ENCODE measurements around the gene PRKACG. TPM values are rescaled to one million over a fixed set of nuclear protein-coding genes. Genes with fewer than 3 reads are reported as not detected.
"Not testable (repeated sequence)": the region's sequence is repeated elsewhere in the genome, so short reads cannot be mapped to it uniquely, and the experiment has no call there.

PRKACG gene
- total RNA-seq, result under 0.01 TPM

DNA sequence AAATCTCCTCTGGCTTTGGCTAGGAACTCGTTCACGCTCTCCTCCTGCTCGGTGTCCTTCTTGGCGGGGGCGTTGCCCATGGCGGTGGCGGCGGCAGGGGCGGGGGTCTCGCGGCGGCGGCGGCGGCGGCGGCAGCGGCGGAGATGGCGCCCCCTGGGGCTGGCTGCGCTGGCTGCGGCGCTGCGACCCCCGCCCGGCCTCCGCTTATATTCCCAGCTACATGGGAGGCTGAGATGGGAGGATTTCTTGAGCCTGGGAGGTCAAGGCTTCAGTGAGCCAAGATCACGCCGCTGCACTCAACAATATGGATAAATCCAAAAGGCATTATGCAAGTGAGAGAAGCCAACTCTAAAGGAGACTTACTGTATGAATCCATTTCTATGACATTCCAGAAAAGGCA, at the start of gene PRKACG:
Gene PRKACG (minus strand): TSS at position 101 of the 400 bp plus-strand sequence. CDS start 21 bp downstream, at position 80.
- no peak for DNase-seq (ENCODE audit: low read depth in 2 of 3, low spot score in 2 of 3)

DNA sequence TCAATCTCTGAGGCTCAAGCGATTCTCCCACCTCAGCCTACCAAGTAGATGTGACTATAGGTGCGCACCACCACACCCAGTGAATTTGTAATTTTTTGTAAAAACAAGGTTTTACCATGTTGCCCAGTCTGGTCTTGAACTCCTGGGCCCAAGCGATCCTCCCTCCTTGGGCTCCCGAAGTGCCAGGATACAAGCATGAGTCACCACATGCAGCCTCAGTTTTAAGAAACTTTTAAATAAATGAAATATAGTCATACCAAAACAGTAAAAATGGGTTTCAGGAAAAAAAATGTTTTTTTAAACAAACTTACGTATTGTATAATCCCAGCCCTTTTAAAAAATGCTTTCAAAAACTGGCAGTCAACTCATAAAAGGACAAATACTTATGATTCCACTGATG, 48.3 kb upstream of the PRKACG start:
- no peak for DNase-seq (ENCODE audit: low read depth in 2 of 3, low spot score in 2 of 3)

DNA sequence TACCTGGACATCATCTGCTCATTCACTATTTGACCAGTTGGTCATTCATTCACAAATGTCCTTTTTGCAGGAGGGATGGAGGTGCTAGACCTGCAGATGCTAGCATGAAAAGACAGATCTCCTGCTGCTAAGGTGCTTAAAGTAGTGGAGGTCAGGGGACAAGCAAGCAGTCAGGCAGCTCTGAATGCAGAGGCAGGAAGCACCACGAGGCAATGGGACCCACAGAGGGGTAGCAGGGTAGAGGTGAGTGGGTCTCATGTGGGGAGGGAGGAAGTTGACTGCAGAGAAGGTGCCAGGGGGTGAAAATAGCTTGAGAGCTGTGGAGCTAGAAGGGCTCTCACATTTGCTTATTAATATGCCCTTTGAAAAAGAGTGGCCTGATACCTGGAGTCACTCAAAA, 46.9 kb upstream of the PRKACG start:
- DNase-seq (ENCODE audit: low read depth in 2 of 3, low spot score in 2 of 3), result no peak

DNA sequence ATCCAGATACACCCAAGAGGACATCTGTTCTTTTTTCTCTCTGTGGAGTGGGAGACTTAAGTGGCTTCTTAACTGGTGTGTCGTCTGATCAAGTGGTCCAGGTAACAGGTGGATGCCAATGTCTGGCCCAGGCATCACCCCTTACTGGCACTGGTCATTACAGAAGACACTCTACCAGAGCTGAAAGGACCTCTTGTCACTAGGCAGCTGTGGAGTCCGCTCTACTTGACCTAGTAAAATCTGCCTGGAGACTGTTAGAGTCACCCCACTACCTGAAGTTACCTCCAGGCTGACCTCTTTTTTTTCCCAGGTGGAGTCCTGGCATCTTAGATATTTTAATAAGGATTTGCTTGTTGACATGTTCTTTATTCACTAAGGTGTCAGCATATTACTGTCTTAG, 44.2 kb upstream of the PRKACG start:
- DNase-seq (ENCODE audit: low read depth in 2 of 3, low spot score in 2 of 3), result no peak

DNA sequence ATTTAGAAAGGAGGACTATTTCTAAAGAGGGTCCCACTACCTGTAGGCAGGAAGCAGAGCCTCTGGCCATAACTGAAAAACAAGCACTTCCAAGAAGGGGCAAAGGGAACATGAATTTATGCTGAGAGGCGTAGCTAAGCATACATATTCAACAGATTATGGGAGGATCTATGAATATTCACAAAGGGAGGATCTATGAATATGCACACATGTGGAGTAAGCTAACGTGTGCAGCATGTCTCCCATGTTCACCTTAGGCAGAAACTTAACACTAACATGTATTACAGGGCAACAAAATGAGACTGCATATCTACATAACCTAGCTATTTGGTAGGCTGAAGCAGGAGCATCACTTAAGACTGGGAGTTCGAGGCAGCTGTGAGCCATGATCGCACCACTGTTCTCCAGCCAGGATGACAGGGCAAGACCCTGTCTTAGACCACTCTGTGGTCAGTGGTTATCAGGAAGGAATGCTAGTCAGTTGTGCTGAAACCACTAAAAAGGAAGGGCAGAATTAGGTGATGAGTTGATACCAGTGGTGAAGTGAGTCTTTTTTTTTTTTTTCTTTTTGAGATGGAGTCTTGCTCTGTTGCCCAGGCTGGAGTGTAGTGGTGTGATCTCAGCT, 42.4 kb upstream of the PRKACG start:
- DNase-seq (ENCODE audit: low read depth in 2 of 3, low spot score in 2 of 3), result no peak

DNA sequence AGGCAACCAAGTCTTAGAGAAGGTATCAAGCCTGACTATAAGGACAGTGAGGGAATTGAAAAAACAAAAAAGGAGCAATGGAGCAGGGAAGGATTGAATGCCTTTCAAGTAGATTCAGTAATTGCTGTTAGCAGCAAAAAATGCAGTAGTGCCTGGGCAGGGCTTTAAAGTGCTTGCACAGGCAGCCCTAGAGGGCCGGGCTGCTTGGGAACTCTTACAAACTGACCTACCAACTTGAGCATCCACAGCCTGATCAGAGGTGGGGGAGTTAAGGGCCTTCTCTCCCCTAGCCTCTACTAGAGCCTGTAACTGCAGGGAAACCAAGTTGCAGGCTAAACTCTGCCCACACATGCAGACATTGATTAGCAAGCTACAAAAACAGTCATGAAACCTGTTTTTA, 41.1 kb upstream of the PRKACG start:
- DNase-seq (ENCODE audit: low read depth in 2 of 3, low spot score in 2 of 3), result no peak

DNA sequence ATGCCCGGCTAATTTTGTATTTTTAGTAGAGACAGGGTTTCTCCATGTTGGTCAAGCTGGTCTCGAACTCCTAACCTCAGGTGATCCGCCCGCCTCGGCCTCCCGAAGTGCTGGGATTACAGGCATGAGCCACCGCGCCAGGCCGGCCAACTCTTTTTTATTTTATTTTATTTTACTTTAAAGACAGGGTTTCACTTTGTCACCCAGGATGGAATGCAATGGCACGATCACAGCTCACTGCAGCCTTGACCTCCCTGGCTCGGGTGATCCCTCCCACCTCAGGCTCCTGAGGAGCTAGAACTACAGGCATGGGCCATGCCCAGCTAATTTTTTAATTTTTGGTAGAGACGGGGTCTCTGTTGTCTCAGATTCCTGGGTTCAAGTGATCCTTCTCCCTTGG, 37.0 kb upstream of the PRKACG start:
- DNase-seq (ENCODE audit: low read depth in 2 of 3, low spot score in 2 of 3), result not testable (repeated sequence)

DNA sequence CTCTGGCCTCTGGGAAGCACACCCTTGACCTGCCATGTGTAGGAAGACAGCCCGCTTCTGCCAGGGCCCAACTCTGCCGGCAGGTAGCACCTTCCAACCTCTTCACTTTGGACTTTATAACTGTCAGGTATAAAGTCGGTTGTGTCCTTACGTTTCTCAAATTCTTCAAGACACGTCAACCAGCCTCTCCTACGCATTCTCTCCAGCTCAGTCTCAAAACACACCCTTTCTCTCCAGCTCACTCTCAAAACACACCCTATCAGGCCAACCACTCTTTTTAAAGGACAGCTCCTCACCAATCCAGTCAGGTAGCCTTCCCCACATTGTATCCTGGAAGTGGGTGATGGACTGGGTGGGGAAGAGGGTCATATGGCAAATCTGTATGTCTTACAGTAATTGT, 35.2 kb upstream of the PRKACG start:
- no peak for DNase-seq (ENCODE audit: low read depth in 2 of 3, low spot score in 2 of 3)

DNA sequence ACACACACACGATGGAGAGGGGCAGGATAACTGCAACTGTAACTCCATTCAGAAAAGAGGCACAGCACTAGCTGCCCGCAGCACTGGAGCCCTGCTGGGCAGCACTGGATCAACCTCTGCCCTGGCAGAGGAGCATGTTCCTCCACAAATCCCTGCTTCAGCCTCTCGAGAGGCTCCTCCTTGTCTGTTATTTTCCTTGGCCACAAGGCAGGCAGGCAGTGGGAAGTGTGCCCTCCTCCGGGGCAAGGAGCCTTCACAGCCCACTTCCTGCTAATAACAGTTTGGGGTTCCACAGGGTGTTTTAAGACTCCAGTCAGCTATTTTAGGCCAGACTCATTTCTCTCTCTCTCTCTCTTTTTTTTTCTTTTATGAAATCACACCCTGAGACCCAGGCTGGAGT, 33.5 kb upstream of the PRKACG start:
- DNase-seq (ENCODE audit: low read depth in 2 of 3, low spot score in 2 of 3), result peak in 1 of 3 donors; percentile 45

DNA sequence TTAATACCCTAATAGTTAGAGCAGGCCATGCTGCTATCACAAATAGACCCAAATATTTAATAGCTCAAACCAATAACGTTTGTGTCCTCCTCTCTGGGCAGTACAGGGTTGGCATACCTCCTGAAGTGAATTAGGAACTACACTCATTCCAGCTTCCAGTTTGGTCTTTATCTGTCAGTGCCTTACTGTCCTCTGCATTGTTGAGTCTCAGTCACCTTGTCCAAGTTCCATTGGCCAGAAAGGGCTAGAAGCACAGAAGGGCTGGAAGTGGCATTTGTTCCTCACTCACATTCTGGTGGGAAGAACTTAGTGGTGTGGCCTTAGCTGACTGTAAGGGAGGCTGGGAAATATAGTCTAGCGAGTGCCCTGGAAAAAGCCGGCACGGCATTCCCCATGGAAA, 32.8 kb upstream of the PRKACG start:
- DNase-seq (ENCODE audit: low read depth in 2 of 3, low spot score in 2 of 3), result no peak

DNA sequence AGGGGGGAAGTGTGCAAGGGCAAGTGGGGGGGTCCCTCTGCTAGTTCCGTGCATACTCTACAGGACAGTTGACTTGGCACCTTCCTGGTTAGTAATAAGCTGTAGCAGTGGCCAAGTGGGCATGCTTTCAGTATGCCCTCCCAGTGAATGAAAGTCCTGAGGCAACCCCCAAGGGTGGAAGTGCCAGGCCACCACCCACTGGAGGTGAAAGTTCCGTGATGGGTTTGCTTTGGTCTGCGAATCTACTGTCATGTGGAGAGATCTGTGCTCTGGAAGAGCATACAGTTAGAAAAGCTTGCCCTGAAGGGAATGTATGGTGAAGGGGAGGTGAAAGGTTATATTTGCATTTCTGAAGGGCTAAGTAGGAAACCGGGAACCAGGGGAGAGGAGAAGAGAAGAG, 31.9 kb upstream of the PRKACG start:
- no peak for DNase-seq (ENCODE audit: low read depth in 2 of 3, low spot score in 2 of 3)

DNA sequence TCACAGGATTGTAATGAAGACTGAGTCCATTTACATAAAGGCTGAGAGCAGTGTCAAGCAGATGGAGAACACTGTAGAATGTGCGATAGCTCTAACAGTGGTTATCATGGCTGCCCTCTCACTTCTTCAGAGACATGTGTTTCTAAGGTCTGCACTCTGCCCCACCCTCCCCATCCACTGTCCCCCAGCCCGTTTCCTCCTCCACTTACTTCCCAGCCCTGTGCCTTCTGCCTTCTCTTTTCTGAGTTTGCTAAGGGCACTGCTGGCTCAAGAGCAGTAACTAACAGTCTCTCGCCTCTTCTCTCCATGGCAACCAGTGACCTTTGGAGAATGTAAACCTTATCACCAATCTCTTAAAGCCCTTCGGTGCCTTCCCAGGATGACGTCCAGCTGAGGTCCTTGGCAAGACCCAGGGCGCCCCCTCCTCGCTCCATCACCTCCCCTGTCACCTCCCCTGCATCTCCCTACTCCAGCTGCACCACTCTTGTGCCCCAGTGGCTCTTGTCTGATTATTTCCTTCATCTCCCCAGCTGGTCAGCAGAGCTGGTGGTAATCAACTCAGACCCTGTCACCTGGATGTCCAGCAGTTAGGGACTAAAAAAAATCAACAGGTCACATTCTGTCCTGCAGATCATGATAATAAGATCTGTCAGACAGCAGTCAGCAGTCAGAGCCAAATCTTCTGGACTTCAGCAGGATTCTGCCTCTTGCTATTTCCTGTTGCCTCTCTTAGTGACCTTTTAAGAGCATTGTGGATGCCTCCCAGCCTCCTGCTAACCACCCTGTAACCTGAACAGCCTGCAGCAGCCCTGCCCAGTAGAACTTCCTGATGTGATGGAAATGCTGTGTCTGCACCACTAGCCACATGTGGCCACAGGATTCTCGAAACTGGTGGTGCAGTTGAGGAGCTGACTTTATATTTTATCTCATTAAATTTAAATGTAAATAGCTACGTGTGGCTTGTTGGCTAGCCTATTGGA, 30.6 kb upstream of the PRKACG start:
- no peak for DNase-seq (ENCODE audit: low read depth in 2 of 3, low spot score in 2 of 3)

DNA sequence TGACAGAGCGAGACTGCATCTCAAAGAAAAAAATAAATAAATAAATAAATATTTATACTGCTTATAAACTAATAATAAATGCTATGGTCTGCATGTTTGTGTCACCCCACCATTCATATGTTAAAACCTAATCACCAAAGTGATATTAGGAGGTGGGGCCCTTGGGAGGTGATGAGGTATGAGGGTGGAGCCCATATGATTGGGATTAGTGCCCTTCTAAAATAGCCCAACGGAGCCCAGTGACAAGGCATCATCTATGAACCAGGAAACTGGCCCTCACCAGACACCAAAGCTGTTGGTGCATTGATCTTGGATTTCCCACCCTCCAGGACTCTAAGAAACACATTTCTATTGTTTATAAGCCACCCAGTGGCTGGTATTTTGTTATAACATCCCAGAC, 26.7 kb upstream of the PRKACG start:
- no peak for DNase-seq (ENCODE audit: low read depth in 2 of 3, low spot score in 2 of 3)

DNA sequence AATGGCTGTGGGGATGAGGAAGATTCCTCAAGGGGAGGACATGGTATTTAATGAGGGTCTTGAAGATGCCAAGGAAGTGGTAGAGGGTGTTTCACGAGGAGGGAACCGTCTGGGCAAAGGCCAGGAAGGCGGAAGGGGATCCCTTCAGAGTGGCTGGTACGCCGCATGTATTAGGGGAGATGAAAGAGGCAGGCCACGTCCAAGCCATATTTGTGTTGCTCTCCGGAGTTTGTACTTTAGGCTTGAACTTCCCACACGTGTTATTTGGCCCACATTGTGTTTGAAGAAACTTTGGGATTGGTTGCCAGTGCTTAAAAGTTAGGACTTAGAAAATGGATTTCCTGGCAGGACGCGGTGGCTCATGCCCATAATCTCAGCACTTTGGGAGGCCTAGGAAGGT, 22.9 kb upstream of the PRKACG start:
- DNase-seq (ENCODE audit: low read depth in 2 of 3, low spot score in 2 of 3), result no peak

DNA sequence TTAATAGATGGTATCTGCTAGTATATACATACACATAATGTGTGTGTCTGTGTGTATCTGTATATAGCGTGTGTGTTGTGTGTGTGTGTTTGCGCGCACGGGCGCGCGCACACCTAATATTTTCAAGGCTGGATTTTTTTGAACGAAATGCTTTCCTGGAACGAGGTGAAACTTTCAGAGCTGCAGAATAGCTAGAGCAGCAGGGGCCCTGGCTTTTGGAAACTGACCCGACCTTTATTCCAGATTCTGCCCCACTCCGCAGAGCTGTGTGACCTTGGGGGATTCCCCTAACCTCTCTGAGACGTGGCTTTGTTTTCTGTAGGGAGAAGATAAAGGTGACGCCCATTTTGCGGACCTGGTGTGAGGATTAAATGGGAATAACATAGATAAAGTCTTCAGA, 22.4 kb upstream of the PRKACG start:
- DNase-seq (ENCODE audit: low read depth in 2 of 3, low spot score in 2 of 3), result peak in 1 of 3 donors; percentile 36

DNA sequence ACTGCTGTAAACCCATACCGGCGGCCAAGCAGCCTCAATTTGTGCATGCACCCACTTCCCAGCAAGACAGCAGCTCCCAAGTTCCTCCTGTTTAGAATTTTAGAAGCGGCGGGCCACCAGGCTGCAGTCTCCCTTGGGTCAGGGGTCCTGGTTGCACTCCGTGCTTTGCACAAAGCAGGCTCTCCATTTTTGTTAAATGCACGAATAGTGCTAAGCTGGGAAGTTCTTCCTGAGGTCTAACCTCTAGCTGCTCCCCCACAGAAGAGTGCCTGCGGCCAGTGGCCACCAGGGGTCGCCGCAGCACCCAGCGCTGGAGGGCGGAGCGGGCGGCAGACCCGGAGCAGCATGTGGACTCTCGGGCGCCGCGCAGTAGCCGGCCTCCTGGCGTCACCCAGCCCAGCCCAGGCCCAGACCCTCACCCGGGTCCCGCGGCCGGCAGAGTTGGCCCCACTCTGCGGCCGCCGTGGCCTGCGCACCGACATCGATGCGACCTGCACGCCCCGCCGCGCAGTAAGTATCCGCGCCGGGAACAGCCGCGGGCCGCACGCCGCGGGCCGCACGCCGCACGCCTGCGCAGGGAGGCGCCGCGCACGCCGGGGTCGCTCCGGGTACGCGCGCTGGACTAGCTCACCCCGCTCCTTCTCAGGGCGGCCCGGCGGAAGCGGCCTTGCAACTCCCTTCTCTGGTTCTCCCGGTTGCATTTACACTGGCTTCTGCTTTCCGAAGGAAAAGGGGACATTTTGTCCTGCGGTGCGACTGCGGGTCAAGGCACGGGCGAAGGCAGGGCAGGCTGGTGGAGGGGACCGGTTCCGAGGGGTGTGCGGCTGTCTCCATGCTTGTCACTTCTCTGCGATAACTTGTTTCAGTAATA, 21.8 kb upstream of the PRKACG start, which contains the start of gene FXN:
Gene FXN (plus strand): TSS at position 315 of the 871 bp plus-strand sequence. CDS start 31 bp downstream, at position 346.
- DNase-seq (ENCODE audit: low read depth in 2 of 3, low spot score in 2 of 3), result peak; percentile 65 to 79 (median 77)

DNA sequence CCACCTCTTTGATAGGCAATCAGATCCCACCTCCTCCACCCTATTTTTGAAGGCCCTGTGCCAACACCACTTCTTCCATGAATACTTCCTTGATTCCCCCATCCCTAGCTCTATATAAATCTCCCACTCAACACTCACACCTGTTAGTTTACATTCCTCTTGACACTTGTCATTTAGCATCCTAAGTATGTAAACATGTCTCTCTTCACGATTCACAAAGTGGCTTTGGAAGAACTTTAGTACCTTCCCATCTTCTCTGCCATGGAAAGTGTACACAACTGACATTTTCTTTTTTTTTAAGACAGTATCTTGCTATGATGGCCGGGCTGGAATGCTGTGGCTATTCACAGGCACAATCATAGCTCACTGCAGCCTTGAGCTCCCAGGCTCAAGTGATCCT, 20.2 kb upstream of the PRKACG start:
- no peak for DNase-seq (ENCODE audit: low read depth in 2 of 3, low spot score in 2 of 3)

DNA sequence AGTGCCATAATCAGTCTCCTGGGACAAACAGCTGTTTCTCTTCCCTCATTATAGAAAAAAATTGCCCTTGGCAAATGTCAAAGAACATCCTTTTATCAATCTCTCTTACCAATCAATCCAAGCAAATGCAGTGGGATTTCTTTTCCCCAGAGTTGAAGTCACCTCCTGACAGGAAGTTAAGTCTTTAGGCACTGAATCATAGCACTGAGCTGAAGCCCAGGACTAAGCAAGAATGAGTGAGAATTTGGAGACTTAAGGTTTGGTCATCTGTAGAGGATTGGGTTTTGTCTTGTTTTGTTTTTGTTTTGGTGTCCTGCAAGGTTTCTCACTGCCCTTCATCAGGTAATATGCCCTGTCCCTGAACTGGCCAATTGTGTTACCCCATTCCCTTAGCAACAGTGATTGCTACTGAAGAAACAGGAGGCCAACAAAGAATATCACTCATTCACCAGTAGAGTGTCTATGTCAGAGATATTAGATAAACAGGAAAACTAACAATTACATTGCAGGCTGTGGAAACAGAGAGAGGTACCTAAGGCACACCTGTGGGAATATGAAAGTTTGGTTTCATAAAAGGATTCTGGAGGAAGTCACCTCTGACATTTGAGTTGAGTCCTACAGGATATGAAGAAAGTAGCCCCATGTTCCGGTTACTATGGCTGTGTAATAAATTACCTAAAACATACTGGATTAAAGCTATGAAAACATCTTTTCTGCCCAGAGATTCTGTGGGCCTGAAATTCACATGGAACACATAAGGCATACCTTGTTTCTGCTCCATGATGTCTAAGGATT, 17.1 kb upstream of the PRKACG start:
- no peak for DNase-seq (ENCODE audit: low read depth in 2 of 3, low spot score in 2 of 3)

DNA sequence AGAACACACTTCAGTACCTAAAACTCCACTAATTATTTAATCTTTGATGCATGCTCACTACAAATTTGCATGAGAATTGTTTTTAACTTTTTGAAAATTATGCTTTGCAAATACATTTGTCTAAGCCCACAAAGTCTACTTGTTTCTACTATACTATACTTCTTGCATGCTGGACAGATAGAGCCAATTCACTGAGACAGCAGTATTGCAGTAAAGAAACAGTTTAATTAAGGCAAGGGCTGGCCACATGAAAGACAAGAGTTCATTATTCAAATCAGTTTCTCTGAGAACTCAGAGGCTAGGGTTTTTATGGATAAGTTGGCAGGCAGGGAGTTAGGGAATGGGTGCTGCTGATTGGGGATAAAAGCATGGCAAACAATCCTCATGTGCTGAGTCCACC, 15.6 kb upstream of the PRKACG start:
- peak in 1 of 3 donors; percentile 26 for DNase-seq (ENCODE audit: low read depth in 2 of 3, low spot score in 2 of 3)

DNA sequence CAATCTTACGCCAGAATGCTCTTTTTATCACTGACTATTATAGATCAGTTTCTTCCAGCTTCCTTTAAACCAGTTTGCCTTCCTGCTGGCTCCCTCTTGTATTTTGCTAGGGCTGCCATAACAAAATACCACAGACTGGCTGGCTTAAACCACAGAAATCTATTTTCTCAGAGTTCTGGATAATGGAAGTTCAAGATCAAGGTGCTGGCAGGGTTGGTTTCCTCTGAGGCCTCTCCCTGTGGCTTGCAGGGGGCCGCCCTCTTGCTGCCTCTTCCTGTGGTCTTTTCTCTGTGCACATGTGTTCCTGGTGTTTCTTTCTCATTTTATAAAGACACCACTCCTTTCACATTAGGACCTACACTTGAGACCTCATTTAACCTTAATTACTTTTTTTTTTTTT, 14.8 kb upstream of the PRKACG start:
- DNase-seq (ENCODE audit: low read depth in 2 of 3, low spot score in 2 of 3), result peak in 2 of 3 donors; percentile 82 to 95

Measured in hematopoietic multipotent progenitor cell (in vitro differentiated cells).